ENCODE results near the gene CPVL. TPM values are rescaled to one million over a fixed set of nuclear protein-coding genes. Genes with fewer than 3 reads are reported as not detected.

Gene CPVL
- total RNA-seq, 1 experiment from 2014 or later, result 26.9 TPM

DNA sequence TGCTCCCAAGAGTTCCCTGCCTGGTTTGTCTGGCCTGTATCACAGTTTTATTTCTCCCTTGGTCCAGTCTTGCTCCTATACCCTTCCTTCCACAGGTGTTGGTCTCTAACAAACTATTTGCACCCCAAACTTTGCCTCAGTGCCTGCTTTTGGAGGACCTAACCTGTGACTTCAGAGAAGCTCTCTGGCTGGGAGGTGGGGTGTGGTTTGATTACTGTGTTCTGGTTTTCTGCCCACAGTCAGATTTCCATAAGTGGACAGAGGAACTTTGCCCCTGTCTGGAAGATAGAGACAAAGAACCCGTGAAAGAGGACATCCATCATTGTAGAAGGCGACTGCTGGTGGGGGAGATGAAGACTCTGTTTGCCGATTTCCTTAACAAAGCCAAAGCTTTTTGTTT is 132.4 kb downstream of the CPVL start:
- Histone ChIP-seq H4K91ac (ENCODE audit: insufficient read length, low read depth, low read length) (no peak overlapping the region), H4K8ac (replicated peaks; ENCODE audit: insufficient read length, low read depth, low read length) (no peak overlapping the region), H2BK120ac (ENCODE audit: low read depth, low read length, poor library complexity, severe bottlenecking) (no peak overlapping the region), H3K56ac (ENCODE audit: insufficient read length, low read depth, low read length) (no peak overlapping the region), H4K20me1 (ENCODE audit: control insufficient read depth, insufficient read depth, insufficient read length) (no peaks in the 10 kb centered on the region), H3T11ph (ENCODE audit: low read length) (no peak overlapping the region), H2AFZ (ENCODE audit: low read length) (no peak overlapping the region), H3K9me3 (ENCODE audit: control insufficient read depth, low read depth, low read length) (no peaks in the 10 kb centered on the region), H4K5ac (ENCODE audit: insufficient read length, low read depth, low read length) (no peak overlapping the region), H3K4ac (ENCODE audit: low read depth, low read length) (no peak overlapping the region), H3K9ac (ENCODE audit: extremely low read depth, insufficient read length, low read length) (no peak overlapping the region), H2BK20ac (ENCODE audit: low read depth, low read length, poor library complexity, severe bottlenecking) (no peak overlapping the region), H3K18ac (ENCODE audit: insufficient read length, low read depth, low read length) (no peak overlapping the region), H3K27me3 (ENCODE audit: insufficient read depth, low read length) (no peaks in the 10 kb centered on the region), H3K4me1 (ENCODE audit: insufficient read depth, low read length) (no peaks in the 10 kb centered on the region), H2BK5ac (ENCODE audit: insufficient read length, low read length) (no peak overlapping the region), H2AK5ac (ENCODE audit: insufficient read length, low read length) (no peak overlapping the region), H3K79me2 (ENCODE audit: insufficient read depth, low read length) (no peaks in the 10 kb centered on the region), H2BK15ac (ENCODE audit: low read depth, low read length) (no peak overlapping the region), H2BK12ac (ENCODE audit: insufficient read length, low read depth, low read length) (no peak overlapping the region), H3K4me2 (ENCODE audit: insufficient read depth, insufficient read length, low read length) (no peak overlapping the region), H3K79me1 (ENCODE audit: insufficient read depth, low read depth, low read length, poor library complexity, severe bottlenecking) (no peaks in the 10 kb centered on the region), H3K23me2 (ENCODE audit: insufficient read length, low read depth, low read length, poor library complexity, severe bottlenecking) (no peaks in the 10 kb centered on the region), H3K27ac (ENCODE audit: insufficient read length, low read depth, low read length) (no peak overlapping the region), H3K23ac (ENCODE audit: insufficient read length, low read depth, low read length) (no peak overlapping the region), H3K14ac (ENCODE audit: insufficient read depth, low read length) (no peak overlapping the region)
- Mint-ChIP-seq H3K27me3 (ENCODE audit: low read depth) (no peaks in the 10 kb centered on the region), H3K27ac (no peak overlapping the region), H3K4me3 (no peak overlapping the region), H3K4me1 (peaks cover 0 to 3% of the 10 kb centered on the region in 2 experiments; a peak in 1 of 4 replicates), H3K9me3 (no peaks in the 10 kb centered on the region), H3K36me3 (ENCODE audit: insufficient read depth in 1 of 3, low read depth in 3 of 3) (no peaks in the 10 kb centered on the region; a peak in 2 of 7 replicates)
- no peak for DNase-seq
- no CpG with 5 or more reads among the region's 3 CpGs for WGBS (ENCODE audit: extremely low coverage, insufficient read length, low lambda C conversion rate)
- TF ChIP-seq, protein P1, sequence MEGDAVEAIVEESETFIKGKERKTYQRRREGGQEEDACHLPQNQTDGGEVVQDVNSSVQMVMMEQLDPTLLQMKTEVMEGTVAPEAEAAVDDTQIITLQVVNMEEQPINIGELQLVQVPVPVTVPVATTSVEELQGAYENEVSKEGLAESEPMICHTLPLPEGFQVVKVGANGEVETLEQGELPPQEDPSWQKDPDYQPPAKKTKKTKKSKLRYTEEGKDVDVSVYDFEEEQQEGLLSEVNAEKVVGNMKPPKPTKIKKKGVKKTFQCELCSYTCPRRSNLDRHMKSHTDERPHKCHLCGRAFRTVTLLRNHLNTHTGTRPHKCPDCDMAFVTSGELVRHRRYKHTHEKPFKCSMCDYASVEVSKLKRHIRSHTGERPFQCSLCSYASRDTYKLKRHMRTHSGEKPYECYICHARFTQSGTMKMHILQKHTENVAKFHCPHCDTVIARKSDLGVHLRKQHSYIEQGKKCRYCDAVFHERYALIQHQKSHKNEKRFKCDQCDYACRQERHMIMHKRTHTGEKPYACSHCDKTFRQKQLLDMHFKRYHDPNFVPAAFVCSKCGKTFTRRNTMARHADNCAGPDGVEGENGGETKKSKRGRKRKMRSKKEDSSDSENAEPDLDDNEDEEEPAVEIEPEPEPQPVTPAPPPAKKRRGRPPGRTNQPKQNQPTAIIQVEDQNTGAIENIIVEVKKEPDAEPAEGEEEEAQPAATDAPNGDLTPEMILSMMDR (conservative IDR thresholded peaks at IDR 0.05), result no peak

Data from H9 (cell line).